C4-2B (cell line): ENCODE results near the gene POMT1.

Source experiments
- H3K27ac ChIP-seq: fragments of 450-650 bp; 2 replicates; pipeline ENCODE4 v1.5.1; 2017
- CTCF ChIP-seq: fragments of 450-650 bp; conservative IDR thresholded peaks from 2 replicates; pipeline ENCODE4 v1.5.1; 2017; ENCODE audit warnings: mild to moderate bottlenecking
- ZFX ChIP-seq: fragments of 450-650 bp; IDR thresholded peaks from 2 replicates; pipeline ENCODE4 v1.6.1; 2017

The POMT1 gene

GRCh38 chr9:131483319-131484050, 19.2 kb upstream of the POMT1 start:
- no peak for TF ChIP-seq ZFX
- H3K27ac ChIP-seq = no peak overlapping the region

- TF ChIP-seq CTCF (no peak), ZFX (no peak)
- no peak overlapping the region for H3K27ac ChIP-seq
Observed at GRCh38 chr9:131484051-131484445, 18.7 kb upstream of the POMT1 start.

- no peak overlapping the region for H3K27ac ChIP-seq
- TF ChIP-seq ZFX (no peak), CTCF (no peak)
Observed at GRCh38 chr9:131484560-131485185, 18.0 kb upstream of the POMT1 start.

- no peak for TF ChIP-seq CTCF
- TF ChIP-seq ZFX = no peak
- H3K27ac ChIP-seq = no peak overlapping the region
Observed at GRCh38 chr9:131485206-131485605, 17.5 kb upstream of the POMT1 start.

- TF ChIP-seq ZFX = no peak
- TF ChIP-seq CTCF = no peak
- H3K27ac ChIP-seq = no peak overlapping the region
Observed at GRCh38 chr9:131485728-131486422, 16.8 kb upstream of the POMT1 start.

GRCh38 chr9:131487001-131487400, 15.7 kb upstream of the POMT1 start:
- H3K27ac ChIP-seq = no peak overlapping the region
- TF ChIP-seq CTCF (no peak), ZFX (no peak)

GRCh38 chr9:131487621-131488031, 15.1 kb upstream of the POMT1 start:
- TF ChIP-seq ZFX (no peak), CTCF (no peak)
- H3K27ac ChIP-seq = no peak overlapping the region
